ENCODE measurements around the gene IL2RG.

The IL2RG gene

GRCh38 chrX:71068044-71068918 is 43.1 kb downstream of the IL2RG start, which contains the start of gene SNX12:
Gene SNX12 (minus strand): TSS chrX:71068334. CDS start chrX:71068306, 28 bp downstream.
- peak; percentile 88 for DNase-seq

- DNase-seq = no peak
These were observed 43.7 kb downstream of the IL2RG start for GRCh38 chrX:71067712-71068043.

GRCh38 chrX:71067089-71067488 is 44.3 kb downstream of the IL2RG start:
- DNase-seq = no peak

- no peak for DNase-seq
These were observed 51.2 kb downstream of the IL2RG start for GRCh38 chrX:71060127-71060526.

- DNase-seq = no peak
These were observed 53.4 kb downstream of the IL2RG start for GRCh38 chrX:71057848-71058530.
